Measurements from ENCODE around the gene MTRF1L. TPM values are rescaled to one million over a fixed set of nuclear protein-coding genes. Genes with fewer than 3 reads are reported as not detected.

The MTRF1L gene
- total and polyA plus RNA-seq, 2 of the 13 experiments (the other 11 are each of a cell fraction or from before 2014, with no cell fraction given), result 17.6 to 28.7 TPM

- peak; percentile 77; the same call in 1 of the 2 replicates for TF ChIP-seq NFKBIZ (CRISPR knock-in tag; IDR thresholded peaks at IDR 0.05)
- TF ChIP-seq SALL2 (CRISPR knock-in tag; IDR thresholded peaks at IDR 0.05), result no peak; the same call in 1 of the 2 replicates
- TF ChIP-seq ZNF670 (CRISPR knock-in tag; IDR thresholded peaks at IDR 0.05; ENCODE audit: borderline replicate concordance), result peak; percentile 83; the same call in 1 of the 2 replicates
- peak; percentile 14; the same call in 1 of the 2 replicates for TF ChIP-seq ZNF503 (CRISPR knock-in tag; IDR thresholded peaks at IDR 0.05)
- TF ChIP-seq ZNF574 (CRISPR knock-in tag; IDR thresholded peaks at IDR 0.05), result peak; percentile 98
- TF ChIP-seq ZBTB8A (CRISPR knock-in tag; IDR thresholded peaks at IDR 0.05; ENCODE audit: borderline replicate concordance, low read depth), result peak; percentile 90; the same call in 1 of the 2 replicates
- 0 out of 2 replicates have a peak, but pooled peaks have one; percentile 38 for TF ChIP-seq ZNF234 (CRISPR knock-in tag; conservative IDR thresholded peaks at IDR 0.05)
- peak; percentile 7; the same call in 1 of the 2 replicates for TF ChIP-seq ZNF879 (CRISPR knock-in tag; IDR thresholded peaks at IDR 0.05)
- TF ChIP-seq TAF1 (CRISPR knock-in tag; IDR thresholded peaks at IDR 0.05), result peak; percentile 81
- TF ChIP-seq ZNF263 (CRISPR knock-in tag; IDR thresholded peaks at IDR 0.05), result no peak; the same call in 1 of the 2 replicates
- TF ChIP-seq HNF1B (CRISPR knock-in tag; IDR thresholded peaks at IDR 0.05), result peak; percentile 82; the same call in 1 of the 2 replicates
- TF ChIP-seq KMT2A (CRISPR knock-in tag; IDR thresholded peaks at IDR 0.05), result peak; percentile 87
- TF ChIP-seq BRF2 (CRISPR knock-in tag; IDR thresholded peaks at IDR 0.05), result peak; percentile 82; the same call in 1 of the 2 replicates
- no peak for TF ChIP-seq FOXP1 (IDR thresholded peaks at IDR 0.05)
- TF ChIP-seq FOXP1 (CRISPR knock-in tag; IDR thresholded peaks at IDR 0.05), result no peak
- no peak for TF ChIP-seq SMAD9 (CRISPR knock-in tag; IDR thresholded peaks at IDR 0.05)
- TF ChIP-seq NAIF1 (CRISPR knock-in tag; IDR thresholded peaks at IDR 0.05; ENCODE audit: borderline replicate concordance), result peak; percentile 96
- TF ChIP-seq DRAP1 (CRISPR knock-in tag; IDR thresholded peaks at IDR 0.05), result peak; percentile 83
- TF ChIP-seq HIC2 (CRISPR knock-in tag; IDR thresholded peaks at IDR 0.05; ENCODE audit: low read depth), result no peak
- TF ChIP-seq ZFX (CRISPR knock-in tag; IDR thresholded peaks at IDR 0.05; ENCODE audit: low read depth), result no peak; the same call in 1 of the 2 replicates
These were observed 19.4 kb downstream of the MTRF1L start, which contains the start of gene FBXO5 (continued) for GRCh38 chr6:152982904-152983636.

All from HepG2 (cell line).